ENCODE measurements around the gene ZNF827. TPM values are rescaled to one million over a fixed set of nuclear protein-coding genes. Genes with fewer than 3 reads are reported as not detected.

The ZNF827 gene
- total RNA-seq, 2 donors from 2014 or later, result 20.0 to 26.9 TPM

GRCh38 chr4:145829629-145830395, 108.8 kb downstream of the ZNF827 start:
- DNase-seq (ENCODE audit: low spot score in 2 of 2) (no peak), ATAC-seq (peak; percentile 71 to 85)
- H3K9me3 Mint-ChIP-seq, result no peaks in the 10 kb centered on the region
- peaks cover 32 to 53% of the 10 kb centered on the region in 2 donors for H3K36me3 Mint-ChIP-seq
- H3K27ac Mint-ChIP-seq, result peak overlapping the region; percentile 30 to 90

- peak in 1 of 2 donors; percentile 32 for DNase-seq (ENCODE audit: low spot score in 2 of 2)
- no peaks in the 10 kb centered on the region for H3K9me3 Mint-ChIP-seq
- peaks cover 37 to 57% of the 10 kb centered on the region in 2 donors for H3K36me3 Mint-ChIP-seq
- H3K27ac Mint-ChIP-seq, result peak overlapping the region; percentile 76 to 90
- peak; percentile 76 to 93 for ATAC-seq
Observed at GRCh38 chr4:145828802-145829485, 109.7 kb downstream of the ZNF827 start.

- H3K9me3 Mint-ChIP-seq, result no peaks in the 10 kb centered on the region
- DNase-seq (ENCODE audit: low spot score in 2 of 2) (no peak), ATAC-seq (no peak)
- peak overlapping the region in 1 of 2 donors; percentile 83 for H3K27ac Mint-ChIP-seq
- H3K36me3 Mint-ChIP-seq, result peaks cover 34 to 49% of the 10 kb centered on the region in 2 donors
Observed at GRCh38 chr4:145827885-145828284, 110.7 kb downstream of the ZNF827 start.

GRCh38 chr4:145825255-145825654, 113.4 kb downstream of the ZNF827 start:
- H3K9me3 Mint-ChIP-seq, result no peaks in the 10 kb centered on the region
- peaks cover 33 to 51% of the 10 kb centered on the region in 2 donors for H3K36me3 Mint-ChIP-seq
- DNase-seq (ENCODE audit: low spot score in 2 of 2), result no peak
- no peak for ATAC-seq
- H3K27ac Mint-ChIP-seq, result peak overlapping the region in 1 of 2 donors; percentile 83

- ATAC-seq (no peak), DNase-seq (ENCODE audit: low spot score in 2 of 2) (no peak)
- Mint-ChIP-seq H3K9me3 (no peaks in the 10 kb centered on the region), H3K36me3 (peaks cover 41 to 58% of the 10 kb centered on the region in 2 donors), H3K27ac (no peak overlapping the region)
Observed at GRCh38 chr4:145824463-145824862, 114.2 kb downstream of the ZNF827 start.

GRCh38 chr4:145823743-145824142, 114.9 kb downstream of the ZNF827 start:
- ATAC-seq, result no peak
- no peaks in the 10 kb centered on the region for H3K9me3 Mint-ChIP-seq
- DNase-seq (ENCODE audit: low spot score in 2 of 2), result no peak
- H3K27ac Mint-ChIP-seq, result no peak overlapping the region
- peaks cover 41 to 62% of the 10 kb centered on the region in 2 donors for H3K36me3 Mint-ChIP-seq

- Mint-ChIP-seq H3K36me3 (peaks cover 44 to 61% of the 10 kb centered on the region in 2 donors), H3K27ac (no peak overlapping the region), H3K9me3 (no peaks in the 10 kb centered on the region)
- DNase-seq (ENCODE audit: low spot score in 2 of 2) (no peak), ATAC-seq (no peak)
Observed at GRCh38 chr4:145822581-145822980, 116.0 kb downstream of the ZNF827 start.

- Mint-ChIP-seq H3K36me3 (peaks cover 47 to 61% of the 10 kb centered on the region in 2 donors), H3K27ac (no peak overlapping the region), H3K9me3 (no peaks in the 10 kb centered on the region)
- ATAC-seq, result no peak
- no peak for DNase-seq (ENCODE audit: low spot score in 2 of 2)
Observed at GRCh38 chr4:145822181-145822580, 116.4 kb downstream of the ZNF827 start.

- ATAC-seq (no peak), DNase-seq (ENCODE audit: low spot score in 2 of 2) (no peak)
- no peak overlapping the region for H3K27ac Mint-ChIP-seq
- H3K36me3 Mint-ChIP-seq, result peaks cover 45 to 61% of the 10 kb centered on the region in 2 donors
- H3K9me3 Mint-ChIP-seq, result no peaks in the 10 kb centered on the region
Observed at GRCh38 chr4:145821766-145822165, 116.9 kb downstream of the ZNF827 start.

- Mint-ChIP-seq H3K36me3 (peaks cover 41 to 57% of the 10 kb centered on the region in 2 donors), H3K27ac (no peak overlapping the region), H3K9me3 (no peaks in the 10 kb centered on the region)
- DNase-seq (ENCODE audit: low spot score in 2 of 2) (no peak), ATAC-seq (no peak)
Observed at GRCh38 chr4:145820407-145820806, 118.2 kb downstream of the ZNF827 start.

GRCh38 chr4:145819853-145820181, 118.8 kb downstream of the ZNF827 start:
- Mint-ChIP-seq H3K9me3 (no peaks in the 10 kb centered on the region), H3K36me3 (peaks cover 41 to 57% of the 10 kb centered on the region in 2 donors), H3K27ac (no peak overlapping the region)
- ATAC-seq (no peak), DNase-seq (ENCODE audit: low spot score in 2 of 2) (no peak)

- peaks cover 44 to 57% of the 10 kb centered on the region in 2 donors for H3K36me3 Mint-ChIP-seq
- no peak for DNase-seq (ENCODE audit: low spot score in 2 of 2)
- no peak for ATAC-seq
- no peaks in the 10 kb centered on the region for H3K9me3 Mint-ChIP-seq
- H3K27ac Mint-ChIP-seq, result no peak overlapping the region
Observed at GRCh38 chr4:145819101-145819852, 119.3 kb downstream of the ZNF827 start.

- no peak overlapping the region for H3K27ac Mint-ChIP-seq
- H3K36me3 Mint-ChIP-seq, result peaks cover 51 to 65% of the 10 kb centered on the region in 2 donors
- DNase-seq (ENCODE audit: low spot score in 2 of 2) (no peak), ATAC-seq (no peak)
- peaks cover 0 to 1% of the 10 kb centered on the region in 2 donors for H3K9me3 Mint-ChIP-seq
Observed at GRCh38 chr4:145818011-145818410, 120.6 kb downstream of the ZNF827 start.

GRCh38 chr4:145816091-145816490, 122.5 kb downstream of the ZNF827 start:
- ATAC-seq (no peak), DNase-seq (ENCODE audit: low spot score in 2 of 2) (no peak)
- peaks cover 0 to 3% of the 10 kb centered on the region in 2 donors for H3K9me3 Mint-ChIP-seq
- H3K27ac Mint-ChIP-seq, result no peak overlapping the region
- H3K36me3 Mint-ChIP-seq, result peaks cover 54 to 66% of the 10 kb centered on the region in 2 donors

GRCh38 chr4:145815626-145816025, 123.0 kb downstream of the ZNF827 start:
- no peak for DNase-seq (ENCODE audit: low spot score in 2 of 2)
- Mint-ChIP-seq H3K27ac (peak overlapping the region; percentile 73 to 77), H3K36me3 (peaks cover 59 to 69% of the 10 kb centered on the region in 2 donors), H3K9me3 (peaks cover 0 to 3% of the 10 kb centered on the region in 2 donors)
- no peak for ATAC-seq

GRCh38 chr4:145815027-145815612, 123.5 kb downstream of the ZNF827 start:
- Mint-ChIP-seq H3K27ac (peak overlapping the region; percentile 73 to 77), H3K9me3 (peaks cover 0 to 3% of the 10 kb centered on the region in 2 donors), H3K36me3 (peaks cover 63 to 69% of the 10 kb centered on the region in 2 donors)
- DNase-seq (ENCODE audit: low spot score in 2 of 2) (no peak), ATAC-seq (peak; percentile 88 to 89)

Measured in activated naive CD4-positive, alpha-beta T cell treated with anti-CD3 and anti-CD28 coated beads, Interleukin-2, amount 50 U/mL, for 72 hours (primary cell).